Stimulated activated effector memory CD8-positive, alpha-beta T cell treated with anti-CD3 and anti-CD28 coated beads, Interleukin-12 subunit alpha, Interleukin-12 subunit beta, amount 100 ng/mL, for 72 hours (primary cell): ENCODE data around the gene CPNE4.

Experiments used
- ATAC-seq: fragments of 150-1000 bp; cut with Tn5 transposase; 2 replicates; pipeline ENCODE4 v1.10.0; 2021
- DNase-seq, 2 donors: peaks; one replicate each; pipeline ENCODE4 v3.0.0; 2021 to 2022; ENCODE audit warnings: low spot score in 2 of 2
- H3K27ac Mint-ChIP-seq: one replicate; pipeline ENCODE4 v1.8.0; 2022; ENCODE audit warnings: mild to moderate bottlenecking, mixed read lengths
- H3K36me3 Mint-ChIP-seq: one replicate; pipeline ENCODE4 v1.8.0; 2022; ENCODE audit warnings: mild to moderate bottlenecking, mixed read lengths
- H3K4me1 Mint-ChIP-seq: one replicate; pipeline ENCODE4 v1.8.0; 2022; ENCODE audit warnings: mixed read lengths
- H3K4me3 Mint-ChIP-seq: one replicate; pipeline ENCODE4 v1.8.0; 2022; ENCODE audit warnings: mild to moderate bottlenecking, mixed read lengths
- H3K9me3 Mint-ChIP-seq: one replicate; pipeline ENCODE4 v1.8.0; 2022; ENCODE audit warnings: mixed read lengths

CPNE4 gene

GRCh38 chr3:131712662-131713061 lies 322.2 kb downstream of the CPNE4 start:
- DNase-seq, result no peak
- Mint-ChIP-seq H3K36me3 (no peaks in the 10 kb centered on the region), H3K4me1 (peaks cover 4% of the 10 kb centered on the region), H3K4me3 (no peak overlapping the region), H3K9me3 (no peaks in the 10 kb centered on the region), H3K27ac (no peak overlapping the region)
- no peak for ATAC-seq

- no peak overlapping the region for H3K4me3 Mint-ChIP-seq
- no peak overlapping the region for H3K27ac Mint-ChIP-seq
- no peak for DNase-seq
- no peaks in the 10 kb centered on the region for H3K9me3 Mint-ChIP-seq
- no peaks in the 10 kb centered on the region for H3K36me3 Mint-ChIP-seq
- no peaks in the 10 kb centered on the region for H3K4me1 Mint-ChIP-seq
- no peak for ATAC-seq
Observed at GRCh38 chr3:131711114-131711768, 323.6 kb downstream of the CPNE4 start.

GRCh38 chr3:131708241-131708640 lies 326.6 kb downstream of the CPNE4 start:
- no peak overlapping the region for H3K4me3 Mint-ChIP-seq
- no peak overlapping the region for H3K27ac Mint-ChIP-seq
- H3K9me3 Mint-ChIP-seq, result no peaks in the 10 kb centered on the region
- no peaks in the 10 kb centered on the region for H3K4me1 Mint-ChIP-seq
- ATAC-seq (no peak), DNase-seq (no peak)
- H3K36me3 Mint-ChIP-seq, result no peaks in the 10 kb centered on the region

- ATAC-seq (no peak), DNase-seq (no peak)
- Mint-ChIP-seq H3K9me3 (no peaks in the 10 kb centered on the region), H3K27ac (no peak overlapping the region), H3K36me3 (no peaks in the 10 kb centered on the region), H3K4me1 (no peaks in the 10 kb centered on the region), H3K4me3 (no peak overlapping the region)
Observed at GRCh38 chr3:131705558-131706051, 329.2 kb downstream of the CPNE4 start.

GRCh38 chr3:131705099-131705498 lies 329.7 kb downstream of the CPNE4 start:
- Mint-ChIP-seq H3K27ac (no peak overlapping the region), H3K9me3 (no peaks in the 10 kb centered on the region), H3K4me3 (no peak overlapping the region), H3K4me1 (no peaks in the 10 kb centered on the region), H3K36me3 (no peaks in the 10 kb centered on the region)
- DNase-seq (no peak), ATAC-seq (no peak)

- H3K4me3 Mint-ChIP-seq, result no peak overlapping the region
Observed at GRCh38 chr3:131704098-131704497, 330.7 kb downstream of the CPNE4 start.

GRCh38 chr3:131702146-131702545 lies 332.7 kb downstream of the CPNE4 start:
- Mint-ChIP-seq H3K4me1 (no peaks in the 10 kb centered on the region), H3K27ac (no peak overlapping the region), H3K4me3 (no peak overlapping the region), H3K9me3 (no peaks in the 10 kb centered on the region), H3K36me3 (no peaks in the 10 kb centered on the region)
- ATAC-seq (no peak), DNase-seq (no peak)

More at GRCh38 chr3:131704098-131704497, 330.7 kb downstream of the CPNE4 start:
- Mint-ChIP-seq H3K36me3 (no peaks in the 10 kb centered on the region), H3K4me1 (no peaks in the 10 kb centered on the region), H3K9me3 (no peaks in the 10 kb centered on the region), H3K27ac (no peak overlapping the region)
- ATAC-seq (no peak), DNase-seq (no peak)

GRCh38 chr3:131701153-131701770 lies 333.6 kb downstream of the CPNE4 start:
- Mint-ChIP-seq H3K36me3 (no peaks in the 10 kb centered on the region), H3K4me1 (no peaks in the 10 kb centered on the region), H3K4me3 (no peak overlapping the region), H3K9me3 (no peaks in the 10 kb centered on the region), H3K27ac (no peak overlapping the region)
- DNase-seq (no peak), ATAC-seq (no peak)

- no peak overlapping the region for H3K4me3 Mint-ChIP-seq
- ATAC-seq (no peak), DNase-seq (no peak)
- H3K36me3 Mint-ChIP-seq, result no peaks in the 10 kb centered on the region
- H3K4me1 Mint-ChIP-seq, result no peaks in the 10 kb centered on the region
- no peak overlapping the region for H3K27ac Mint-ChIP-seq
- no peaks in the 10 kb centered on the region for H3K9me3 Mint-ChIP-seq
Observed at GRCh38 chr3:131699001-131699400, 335.8 kb downstream of the CPNE4 start.

GRCh38 chr3:131694376-131694775 lies 340.4 kb downstream of the CPNE4 start:
- Mint-ChIP-seq H3K27ac (no peak overlapping the region), H3K4me3 (no peak overlapping the region), H3K4me1 (no peaks in the 10 kb centered on the region), H3K9me3 (no peaks in the 10 kb centered on the region), H3K36me3 (no peaks in the 10 kb centered on the region)
- ATAC-seq (no peak), DNase-seq (no peak)

- ATAC-seq (no peak), DNase-seq (no peak)
- no peak overlapping the region for H3K4me3 Mint-ChIP-seq
- no peak overlapping the region for H3K27ac Mint-ChIP-seq
- no peaks in the 10 kb centered on the region for H3K4me1 Mint-ChIP-seq
- H3K36me3 Mint-ChIP-seq, result no peaks in the 10 kb centered on the region
- H3K9me3 Mint-ChIP-seq, result no peaks in the 10 kb centered on the region
Observed at GRCh38 chr3:131692356-131692755, 342.5 kb downstream of the CPNE4 start.

- no peak overlapping the region for H3K4me3 Mint-ChIP-seq
- H3K9me3 Mint-ChIP-seq, result no peaks in the 10 kb centered on the region
- H3K36me3 Mint-ChIP-seq, result no peaks in the 10 kb centered on the region
- no peaks in the 10 kb centered on the region for H3K4me1 Mint-ChIP-seq
- no peak for DNase-seq
- no peak for ATAC-seq
- no peak overlapping the region for H3K27ac Mint-ChIP-seq
Observed at GRCh38 chr3:131690800-131691199, 344.0 kb downstream of the CPNE4 start.

GRCh38 chr3:131688370-131688769 lies 346.4 kb downstream of the CPNE4 start:
- H3K4me3 Mint-ChIP-seq, result no peak overlapping the region
- H3K27ac Mint-ChIP-seq, result no peak overlapping the region
- ATAC-seq (no peak), DNase-seq (no peak)
- H3K9me3 Mint-ChIP-seq, result no peaks in the 10 kb centered on the region
- H3K36me3 Mint-ChIP-seq, result no peaks in the 10 kb centered on the region
- no peaks in the 10 kb centered on the region for H3K4me1 Mint-ChIP-seq

- ATAC-seq (no peak), DNase-seq (no peak)
- no peak overlapping the region for H3K27ac Mint-ChIP-seq
- H3K36me3 Mint-ChIP-seq, result no peaks in the 10 kb centered on the region
- H3K4me3 Mint-ChIP-seq, result no peak overlapping the region
- H3K4me1 Mint-ChIP-seq, result no peaks in the 10 kb centered on the region
- H3K9me3 Mint-ChIP-seq, result no peaks in the 10 kb centered on the region
Observed at GRCh38 chr3:131669600-131669999, 365.2 kb downstream of the CPNE4 start.

GRCh38 chr3:131658771-131659170 lies 376.0 kb downstream of the CPNE4 start:
- ATAC-seq (no peak), DNase-seq (no peak)
- H3K4me1 Mint-ChIP-seq, result no peaks in the 10 kb centered on the region
- no peaks in the 10 kb centered on the region for H3K36me3 Mint-ChIP-seq
- no peaks in the 10 kb centered on the region for H3K9me3 Mint-ChIP-seq
- H3K4me3 Mint-ChIP-seq, result no peak overlapping the region
- no peak overlapping the region for H3K27ac Mint-ChIP-seq

- Mint-ChIP-seq H3K4me3 (no peak overlapping the region), H3K9me3 (no peaks in the 10 kb centered on the region), H3K4me1 (no peaks in the 10 kb centered on the region), H3K36me3 (no peaks in the 10 kb centered on the region), H3K27ac (no peak overlapping the region)
- ATAC-seq (no peak), DNase-seq (no peak)
Observed at GRCh38 chr3:131658115-131658514, 376.7 kb downstream of the CPNE4 start.
